ENCODE results near the gene CAST.

GRCh38 chr5:96703995-96704394, 41.8 kb downstream of the CAST start:
- TF ChIP-seq, protein P1, sequence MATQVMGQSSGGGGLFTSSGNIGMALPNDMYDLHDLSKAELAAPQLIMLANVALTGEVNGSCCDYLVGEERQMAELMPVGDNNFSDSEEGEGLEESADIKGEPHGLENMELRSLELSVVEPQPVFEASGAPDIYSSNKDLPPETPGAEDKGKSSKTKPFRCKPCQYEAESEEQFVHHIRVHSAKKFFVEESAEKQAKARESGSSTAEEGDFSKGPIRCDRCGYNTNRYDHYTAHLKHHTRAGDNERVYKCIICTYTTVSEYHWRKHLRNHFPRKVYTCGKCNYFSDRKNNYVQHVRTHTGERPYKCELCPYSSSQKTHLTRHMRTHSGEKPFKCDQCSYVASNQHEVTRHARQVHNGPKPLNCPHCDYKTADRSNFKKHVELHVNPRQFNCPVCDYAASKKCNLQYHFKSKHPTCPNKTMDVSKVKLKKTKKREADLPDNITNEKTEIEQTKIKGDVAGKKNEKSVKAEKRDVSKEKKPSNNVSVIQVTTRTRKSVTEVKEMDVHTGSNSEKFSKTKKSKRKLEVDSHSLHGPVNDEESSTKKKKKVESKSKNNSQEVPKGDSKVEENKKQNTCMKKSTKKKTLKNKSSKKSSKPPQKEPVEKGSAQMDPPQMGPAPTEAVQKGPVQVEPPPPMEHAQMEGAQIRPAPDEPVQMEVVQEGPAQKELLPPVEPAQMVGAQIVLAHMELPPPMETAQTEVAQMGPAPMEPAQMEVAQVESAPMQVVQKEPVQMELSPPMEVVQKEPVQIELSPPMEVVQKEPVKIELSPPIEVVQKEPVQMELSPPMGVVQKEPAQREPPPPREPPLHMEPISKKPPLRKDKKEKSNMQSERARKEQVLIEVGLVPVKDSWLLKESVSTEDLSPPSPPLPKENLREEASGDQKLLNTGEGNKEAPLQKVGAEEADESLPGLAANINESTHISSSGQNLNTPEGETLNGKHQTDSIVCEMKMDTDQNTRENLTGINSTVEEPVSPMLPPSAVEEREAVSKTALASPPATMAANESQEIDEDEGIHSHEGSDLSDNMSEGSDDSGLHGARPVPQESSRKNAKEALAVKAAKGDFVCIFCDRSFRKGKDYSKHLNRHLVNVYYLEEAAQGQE (IDR thresholded peaks at IDR 0.05; ENCODE audit: insufficient read depth in 1 of 2, low read depth in 2 of 2, low read length in 2 of 2): no peak
- no peak for TF ChIP-seq POLR2AphosphoS5 (IDR thresholded peaks at IDR 0.05; ENCODE audit: low read depth, low read length)

Measured in PFSK-1 (cell line).